ENCODE data around the gene PFKP.
"Not testable (repeated sequence)": the region's sequence is repeated elsewhere in the genome, so short reads cannot be mapped to it uniquely, and the experiment has no call there.

The PFKP gene

DNA sequence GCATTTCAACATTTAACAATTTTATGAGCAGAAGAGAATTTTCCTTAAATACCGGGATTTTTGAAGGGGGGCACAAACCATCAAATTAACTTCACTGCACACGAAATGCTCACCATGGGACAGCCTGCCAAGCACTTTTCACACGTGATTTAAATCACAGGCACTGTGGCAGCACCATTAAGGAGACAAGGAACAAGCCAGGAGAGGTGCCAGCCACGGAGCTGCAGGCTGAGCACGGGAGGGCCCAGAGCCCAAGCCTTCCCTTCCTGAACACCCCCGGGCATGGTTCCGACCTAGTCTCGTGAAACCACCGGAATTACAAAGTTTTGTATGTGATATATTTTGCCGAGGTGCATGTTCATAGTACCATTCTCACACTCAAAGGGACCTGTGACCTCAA lies 91.8 kb downstream of the PFKP start:
- DNase-seq (ENCODE audit: low spot score), result no peak

DNA sequence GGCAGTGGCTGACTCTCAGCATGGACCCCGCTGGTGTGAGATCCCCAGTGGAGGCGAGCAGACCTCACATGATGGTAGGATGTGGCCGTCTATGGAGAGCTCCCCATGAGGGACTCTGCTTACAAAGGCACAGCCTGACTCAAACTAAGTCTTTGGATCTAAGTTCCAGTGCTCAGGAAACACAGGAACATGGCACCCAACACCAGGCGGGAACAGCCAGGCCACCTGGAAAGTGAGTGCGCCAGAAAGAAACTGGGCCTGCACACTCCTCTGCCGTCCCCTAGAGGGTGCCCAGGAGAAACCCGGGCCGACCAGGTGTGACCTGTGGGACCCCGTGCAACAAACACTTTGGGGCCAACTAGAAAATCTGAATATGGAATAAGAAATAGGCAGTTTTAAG lies 95.2 kb downstream of the PFKP start:
- no peak for DNase-seq (ENCODE audit: low spot score)

DNA sequence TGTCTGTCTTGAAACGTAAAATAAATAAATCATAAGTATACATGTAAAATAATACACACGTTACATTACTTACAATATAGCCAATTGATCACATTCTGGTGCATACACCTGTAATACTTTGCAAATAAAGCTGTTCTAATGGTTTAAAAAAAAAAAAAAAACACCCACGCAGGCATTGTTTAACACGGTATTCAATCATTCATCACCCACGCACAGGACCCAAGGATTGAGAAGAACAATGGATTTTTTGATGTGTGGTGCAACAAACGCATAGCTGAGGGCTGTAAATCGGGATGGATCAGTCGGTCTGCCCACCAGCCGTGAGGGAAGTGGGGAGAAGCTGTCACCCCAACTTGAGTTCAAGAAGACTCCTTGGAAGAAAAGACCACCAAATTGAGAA lies 96.5 kb downstream of the PFKP start:
- DNase-seq (ENCODE audit: low spot score), result no peak

DNA sequence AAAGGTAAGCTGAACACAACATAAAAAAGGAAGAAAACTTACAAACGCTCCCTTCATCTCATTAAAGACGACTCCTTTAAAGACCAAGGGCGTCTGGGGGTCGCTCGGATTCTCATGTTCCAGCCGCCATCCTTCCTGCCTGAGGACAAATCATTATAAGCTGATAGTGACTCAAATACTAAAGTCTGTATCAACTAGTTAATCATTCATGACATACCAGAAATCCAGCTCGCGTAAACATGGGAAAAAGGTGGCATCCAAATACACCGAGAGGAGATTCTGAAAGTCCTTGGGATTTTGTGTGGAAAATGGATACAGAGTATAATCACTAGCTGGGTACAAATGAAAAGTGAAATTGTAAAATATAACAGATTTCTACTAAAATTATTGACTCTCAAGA lies 97.8 kb downstream of the PFKP start:
- no peak for DNase-seq (ENCODE audit: low spot score)

DNA sequence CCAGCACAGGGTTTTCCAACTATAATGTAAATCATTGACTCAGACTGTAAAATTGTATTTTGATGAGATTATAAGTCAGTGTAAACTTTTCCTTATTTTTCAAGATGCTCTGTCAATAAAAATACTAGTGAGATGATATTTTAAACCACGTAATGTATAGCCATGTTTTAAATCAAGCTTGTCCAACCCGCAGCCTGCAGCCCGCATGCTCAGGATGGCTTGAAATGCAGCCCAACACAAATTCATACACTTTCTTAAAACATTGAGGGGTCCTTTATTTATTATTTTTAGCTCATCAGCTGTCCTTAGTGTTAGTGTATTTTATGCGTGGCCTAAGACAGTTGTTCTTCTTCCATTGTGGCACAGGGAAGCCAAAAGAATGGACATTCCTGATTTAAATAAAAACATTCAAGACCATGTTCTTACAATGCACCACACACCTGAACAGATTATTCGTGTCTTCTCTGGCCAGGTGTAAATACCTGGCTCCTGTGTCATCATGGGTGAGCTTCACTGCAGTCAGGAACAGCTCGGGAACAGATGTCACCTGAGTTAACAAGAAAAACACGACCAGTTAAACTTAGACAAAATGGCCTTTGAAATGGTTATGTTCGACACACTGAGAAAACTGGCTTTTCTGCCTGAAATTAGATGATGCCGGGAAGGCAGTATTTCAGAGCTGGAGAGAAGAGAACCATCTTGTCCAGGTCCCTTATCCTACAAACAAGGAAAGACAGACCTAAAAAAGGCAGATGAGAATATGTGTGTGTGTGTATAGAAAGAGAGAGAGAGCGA lies 99.3 kb downstream of the PFKP start:
- DNase-seq (ENCODE audit: low spot score), result no peak

DNA sequence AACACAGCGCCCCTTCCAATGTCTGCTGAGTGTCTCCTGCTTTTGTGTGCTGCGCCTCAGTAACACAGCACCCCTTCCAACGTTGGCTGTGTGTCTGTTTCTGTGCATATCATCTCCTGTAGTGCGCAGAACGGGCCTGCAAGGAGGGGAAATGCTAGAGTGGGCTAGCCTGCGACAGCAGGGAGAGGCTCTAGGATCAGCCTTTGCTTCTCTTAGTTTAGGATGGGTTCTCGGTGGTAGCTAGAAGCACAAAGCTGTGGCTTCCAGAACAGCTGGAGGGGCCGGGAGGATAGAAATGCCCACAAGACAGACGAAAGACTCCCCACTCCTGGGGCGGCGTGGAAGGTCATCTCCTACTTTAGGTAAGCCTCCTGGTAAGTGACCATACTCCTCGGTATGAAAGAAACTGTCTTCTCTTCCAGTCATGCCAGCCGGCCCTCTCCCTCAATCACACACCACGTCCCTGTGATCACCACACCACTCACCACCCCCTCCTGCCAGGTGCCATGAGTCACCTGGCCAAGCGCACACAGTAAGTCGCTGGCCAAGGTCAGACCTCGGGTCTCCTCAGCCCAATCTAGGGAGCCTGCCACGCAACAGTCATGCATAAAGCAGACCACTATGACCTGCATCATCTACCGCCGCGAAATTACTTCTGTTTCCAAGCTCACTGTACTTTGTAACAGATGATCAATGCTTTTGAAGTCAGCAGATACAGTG lies 100.4 kb downstream of the PFKP start:
- no peak for DNase-seq (ENCODE audit: low spot score)

DNA sequence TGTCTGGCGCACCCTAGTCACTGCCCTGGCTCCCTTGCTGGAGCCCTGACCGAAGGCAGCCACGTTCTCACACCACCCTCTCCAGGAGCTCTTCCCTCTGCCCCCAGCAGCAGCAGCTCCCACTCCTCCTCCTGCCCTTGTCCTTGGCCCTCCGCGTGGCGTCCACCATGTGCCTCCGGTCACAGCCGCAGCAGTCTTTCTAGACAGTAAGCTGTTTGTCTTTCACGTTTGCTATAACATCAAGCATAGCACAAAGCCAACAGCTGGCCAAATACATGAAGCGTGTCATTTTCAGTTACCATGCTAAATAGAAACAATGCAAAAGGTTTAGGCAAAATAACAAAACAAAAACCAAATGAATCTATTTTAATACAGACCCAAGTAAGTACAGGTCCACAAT lies 101.9 kb downstream of the PFKP start:
- DNase-seq (ENCODE audit: low spot score), result no peak

DNA sequence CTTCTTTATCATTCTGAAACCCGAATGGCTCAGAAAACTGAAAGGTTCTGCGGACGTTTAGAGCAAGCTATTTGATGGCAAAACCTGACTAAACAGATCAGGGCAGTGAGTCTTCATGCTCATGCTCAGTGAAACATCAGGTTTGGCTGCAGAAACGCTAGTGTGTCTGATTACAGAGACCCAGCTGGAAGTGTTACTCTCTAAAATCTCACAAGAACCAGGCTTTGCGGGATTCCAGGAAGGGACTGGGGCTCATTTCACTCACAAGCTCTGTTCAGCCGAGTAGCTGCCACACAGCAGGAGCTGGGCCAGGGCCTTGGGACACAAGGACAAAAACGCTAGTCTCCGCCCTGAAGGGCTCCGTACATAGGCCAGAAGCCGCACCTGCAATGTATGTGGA lies 102.3 kb downstream of the PFKP start:
- DNase-seq (ENCODE audit: low spot score), result no peak

DNA sequence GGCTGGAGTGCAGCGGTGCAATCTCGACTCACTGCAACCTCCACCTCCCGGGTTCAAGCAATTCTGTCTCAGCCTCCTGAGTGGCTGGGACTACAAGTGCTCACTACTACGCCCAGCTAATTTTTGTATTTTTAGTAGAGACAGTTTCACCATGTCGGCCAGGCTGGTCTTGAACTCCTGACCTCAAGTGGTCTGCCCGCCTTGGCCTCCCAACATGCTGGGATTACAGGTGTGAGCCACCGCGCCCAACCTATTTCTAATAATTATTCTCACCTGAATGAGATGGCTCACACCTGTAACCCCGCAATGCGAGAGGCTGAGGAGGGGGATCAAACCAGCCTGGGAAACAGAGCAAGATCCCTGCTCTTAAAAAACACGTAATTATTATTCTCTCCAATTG lies 104.1 kb downstream of the PFKP start:
- DNase-seq (ENCODE audit: low spot score), result not testable (repeated sequence)

DNA sequence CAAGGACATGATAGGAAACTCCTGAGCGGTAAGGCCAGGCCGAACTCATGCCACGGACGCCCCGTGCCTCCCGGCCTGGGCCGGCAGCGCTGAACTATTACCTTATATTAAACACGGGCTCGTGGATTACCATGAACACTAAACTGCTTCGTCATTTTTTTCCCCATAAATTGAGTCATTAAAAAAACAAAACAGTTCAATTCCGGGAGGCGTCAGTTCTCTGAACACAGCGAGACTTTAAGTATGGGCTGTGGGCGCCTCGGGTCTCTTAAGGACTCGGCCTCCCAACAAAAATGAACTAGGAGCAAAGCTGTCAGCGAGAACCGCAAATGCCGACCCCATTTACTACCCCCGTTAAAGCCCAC lies 104.7 kb downstream of the PFKP start:
- DNase-seq (ENCODE audit: low spot score), result peak; percentile 75

DNA sequence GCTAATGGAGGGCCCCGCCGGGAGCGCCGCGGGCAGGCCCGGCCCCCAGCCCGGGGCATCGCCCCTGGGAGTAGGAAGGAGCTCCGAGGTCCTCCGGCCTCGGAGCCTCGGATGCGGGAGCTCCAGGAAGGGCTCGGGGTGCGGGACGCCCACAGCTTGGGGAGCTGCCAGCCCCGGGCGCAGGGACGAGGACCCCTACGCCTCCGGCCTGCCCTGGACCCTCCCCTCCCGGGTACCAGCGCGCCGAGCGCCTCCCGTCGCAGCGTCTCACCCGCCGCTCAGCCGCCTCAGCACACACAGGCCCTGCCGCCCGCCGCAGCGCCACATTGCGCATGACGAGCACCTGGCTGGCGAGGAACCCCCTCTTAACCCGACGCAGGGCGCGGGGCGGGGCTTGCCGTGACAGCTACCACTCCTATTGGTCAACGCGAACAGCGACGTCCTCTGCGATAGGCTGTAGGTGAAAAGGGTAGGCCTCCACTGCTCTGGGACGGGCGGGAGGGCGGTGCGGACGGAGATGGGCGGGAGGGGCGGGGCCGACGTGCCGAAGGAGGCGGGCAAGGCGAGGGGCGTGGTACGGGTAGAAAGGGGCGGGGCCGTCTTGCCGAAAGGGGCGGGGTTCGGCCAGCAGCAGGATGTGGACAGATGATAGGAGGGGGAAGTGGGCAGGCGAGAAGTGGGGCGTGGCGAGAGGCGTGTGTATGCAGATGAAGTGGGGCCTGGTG lies 105.3 kb downstream of the PFKP start, which contains the start of gene PITRM1:
PITRM1 (minus strand) TSS at position 337 of the 725 bp plus-strand sequence; CDS start at position 327, 10 bp downstream.
- peak; percentile 99 for DNase-seq (ENCODE audit: low spot score)

DNA sequence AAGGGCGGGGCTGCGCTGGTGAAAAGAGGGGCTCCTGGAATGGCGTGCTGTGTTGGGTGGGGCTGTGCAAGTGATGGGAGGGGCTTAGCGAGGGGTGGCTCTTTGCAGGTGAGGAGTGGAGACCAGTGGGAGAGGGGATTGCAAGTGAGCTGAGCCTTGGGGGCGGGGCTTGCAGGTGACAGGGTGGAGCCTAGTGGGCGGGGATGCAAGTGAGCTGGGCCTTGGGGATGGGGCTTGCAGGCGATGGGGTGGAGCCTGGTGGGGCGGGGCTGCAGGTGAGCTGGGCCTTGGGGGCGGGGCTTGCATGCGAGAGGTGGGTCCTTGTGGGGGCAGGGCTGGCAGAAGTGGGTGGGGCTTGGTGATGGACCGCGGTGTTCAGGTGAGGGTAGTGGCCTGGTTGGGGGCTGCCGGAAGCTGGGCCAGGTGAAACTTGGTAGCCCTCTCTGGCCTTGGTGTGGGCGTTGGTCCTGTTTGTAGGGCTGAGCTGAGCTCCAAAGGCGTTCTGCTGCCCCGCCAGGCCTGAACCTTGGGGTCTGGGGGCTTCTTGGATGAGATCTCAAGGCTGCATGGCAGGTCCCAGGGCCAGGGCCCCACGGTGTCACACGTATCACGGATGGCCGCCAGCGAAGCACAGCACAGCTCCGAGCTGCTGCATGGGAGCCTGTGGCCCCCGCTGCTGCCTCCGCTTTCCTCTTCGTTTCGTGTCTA lies 106.0 kb downstream of the PFKP start:
- no peak for DNase-seq (ENCODE audit: low spot score)

DNA sequence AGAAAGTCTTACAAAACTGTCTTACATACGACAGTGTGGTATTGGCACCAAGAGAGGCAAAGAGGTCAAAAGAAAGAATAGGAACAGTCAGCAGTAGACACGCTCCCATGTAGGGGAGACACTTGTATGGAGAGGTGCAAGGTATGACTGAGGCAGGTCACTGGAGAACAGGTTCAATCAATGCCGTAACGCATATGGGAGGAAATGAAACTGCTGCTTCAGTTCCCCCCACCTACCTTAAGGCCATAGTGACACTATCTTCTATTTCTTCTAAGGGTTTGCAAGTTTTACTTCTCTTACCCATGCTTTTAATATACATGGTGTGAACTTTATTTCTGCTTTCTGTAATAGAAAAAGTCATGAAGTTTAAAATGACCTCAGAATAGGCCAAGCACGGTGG lies 110.7 kb downstream of the PFKP start:
- DNase-seq (ENCODE audit: low spot score), result no peak

DNA sequence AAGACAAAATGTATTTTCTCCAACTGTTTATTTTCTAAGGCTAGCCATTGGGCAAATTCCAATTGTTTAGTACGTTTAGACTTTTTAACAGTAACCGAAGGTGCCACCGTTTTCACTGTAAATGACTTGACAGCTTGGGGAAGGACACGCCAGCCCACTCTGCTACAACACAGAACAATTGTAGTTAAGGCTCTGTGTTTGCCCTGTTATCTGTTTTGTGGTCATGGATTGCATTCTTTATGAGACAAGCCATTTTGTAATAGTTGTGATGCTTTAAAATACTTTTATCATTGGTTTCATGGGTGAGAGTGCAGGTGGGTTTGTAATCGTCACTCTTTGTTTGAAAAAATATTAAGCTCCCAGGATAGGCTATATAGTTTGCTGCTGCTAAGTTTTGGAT lies 111.8 kb downstream of the PFKP start:
- no peak for DNase-seq (ENCODE audit: low spot score)

DNA sequence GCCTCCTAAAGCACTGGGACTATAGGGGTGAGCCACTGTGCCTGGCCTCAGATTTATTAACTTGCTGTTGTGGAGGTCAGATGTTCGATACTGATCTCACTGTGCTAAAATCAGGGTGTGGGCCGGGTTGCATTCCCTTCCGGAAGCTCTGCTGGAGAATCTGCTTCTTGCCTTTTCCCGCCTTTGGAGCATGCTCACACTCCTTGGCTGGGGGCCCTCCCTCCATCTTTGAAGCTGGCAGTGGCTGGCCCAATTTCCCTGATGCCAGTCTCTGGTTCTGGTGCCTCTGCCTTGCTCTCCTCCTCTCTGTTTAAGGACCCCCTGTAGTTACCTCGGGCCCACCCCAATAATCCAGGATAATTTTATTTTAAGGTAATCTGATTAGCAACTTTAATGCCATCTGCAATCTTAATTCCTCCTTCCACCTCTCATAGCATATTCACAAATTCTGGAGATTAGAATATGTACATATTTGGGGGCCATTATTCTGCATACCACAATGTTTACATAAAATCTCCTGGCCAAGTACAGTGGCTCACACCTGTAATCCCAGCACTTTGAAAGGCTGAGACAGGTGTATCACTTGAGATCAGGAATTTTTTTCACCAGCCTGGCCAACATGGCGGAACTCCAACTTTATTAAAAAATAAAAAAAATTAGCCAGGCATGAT lies 113.1 kb downstream of the PFKP start:
- no peak for DNase-seq (ENCODE audit: low spot score)

DNA sequence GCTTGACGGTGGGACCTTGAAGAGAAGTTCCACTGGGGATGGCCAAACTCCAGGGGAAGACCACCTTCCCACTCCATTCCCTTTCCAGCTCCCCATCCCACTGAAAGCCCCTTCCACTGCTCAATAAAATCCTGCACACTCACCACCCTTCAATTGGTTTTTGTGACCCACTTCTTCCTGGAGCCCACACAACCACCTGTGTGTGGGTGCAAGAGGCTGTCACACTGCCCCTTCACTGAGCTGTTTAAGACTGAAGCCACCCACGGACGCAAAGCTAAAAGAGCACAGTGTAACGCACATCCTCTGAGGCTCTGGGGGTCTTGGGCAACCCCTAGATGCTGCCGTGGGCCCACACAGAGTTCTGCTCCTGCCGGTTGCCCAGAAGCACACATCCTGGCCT lies 118.0 kb downstream of the PFKP start:
- no peak for DNase-seq (ENCODE audit: low spot score)

DNA sequence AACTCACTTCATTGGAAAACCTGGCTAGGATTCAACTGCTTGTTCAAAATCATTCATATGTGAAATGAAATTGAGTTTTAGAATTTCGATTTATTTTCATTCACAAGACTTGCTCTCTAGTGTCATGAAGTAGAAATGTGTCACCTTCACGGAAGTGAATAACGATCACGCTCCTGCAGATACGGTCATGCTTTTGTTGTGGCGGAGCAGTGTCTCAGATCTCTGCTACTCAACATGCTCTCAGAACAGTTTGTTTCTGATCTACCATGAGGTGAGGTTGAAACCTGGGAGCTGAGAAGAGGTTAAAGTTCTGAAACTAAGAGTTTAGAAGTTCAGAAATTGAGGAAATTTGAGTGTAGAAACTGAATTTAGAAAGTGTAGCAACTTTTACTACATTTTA lies 119.0 kb downstream of the PFKP start:
- peak; percentile 55 for DNase-seq (ENCODE audit: low spot score)
